Ovary (tissue), 9 donors: ENCODE results near the gene CPZ. TPM values are rescaled to one million over a fixed set of nuclear protein-coding genes. Genes with fewer than 3 reads are reported as not detected.
A peak's percentile ranks its signal among the peaks of the same experiment; 100 is the strongest.

Source experiments
- DNase-seq, 5 donors: peaks; one replicate each; pipeline ENCODE4 v3.0.0-alpha.2; 2019 to 2020
- H3K27ac ChIP-seq, 2 donors: fragments of 200-600 bp; one replicate each; pipeline versions ENCODE4 v1.5.1 to v1.8.0; 2019 to 2022
- H3K27me3 ChIP-seq: fragments of 200-600 bp; one replicate; pipeline ENCODE4 v1.8.0; 2022
- H3K36me3 ChIP-seq: fragments of 200-600 bp; sonication (generic); one replicate; pipeline ENCODE4 v1.5.1; 2019
- H3K4me1 ChIP-seq: one replicate; pipeline ENCODE4 v1.8.1; 2013; ENCODE audit warnings: mild to moderate bottlenecking, moderate library complexity; ENCODE audit not compliant: insufficient read depth
- H3K4me3 ChIP-seq: fragments of 200-600 bp; sonication (generic); one replicate; pipeline ENCODE4 v1.5.1; 2017
- H3K9me3 ChIP-seq, 2 donors: fragments of 200-600 bp in 1 of 2; sonication (generic) in 1 of 2; one replicate each; pipeline versions ENCODE4 v1.5.1 to v1.8.1; 2013 to 2019; ENCODE audit warnings: mild to moderate bottlenecking in 1 of 2, moderate library complexity in 1 of 2
- EP300 ChIP-seq: sonication (generic); formaldehyde crosslinking; IDR thresholded peaks from one replicate; pipeline ENCODE4 v1.6.1; 2017; ENCODE audit warnings: antibody characterized with exemption
- POLR2A ChIP-seq: fragments of 450-650 bp; IDR thresholded peaks from one replicate; pipeline ENCODE4 v1.6.1; 2017; ENCODE audit warnings: antibody characterized with exemption, mild to moderate bottlenecking, moderate library complexity
- WGBS, 3 donors: extraction: QIAGEN DNeasy Blood & Tissue Kit in 1 of 3; methylation state at CpG; one replicate each; pipeline versions ENCODE4 v1.1.5 to v1.1.7; 2013 to 2017; 5-methylcytosine and 5-hydroxymethylcytosine counted together
- intact Hi-C, 4 donors: fragments of 100-400 bp; cut with DNase I; formaldehyde crosslinking; loops; one replicate each; pipeline versions ENCODE4 v1.11.0 to v1.15.1; 2022 to 2023
- polyA plus RNA-seq, 2 donors: library from polyadenylated mRNA; stranded (reverse); fragments of 200-250 nt in 1 of 2; fragments of 350-450 nt in 1 of 2; fragmentation: Illumina TruSeq in 1 of 2; extraction: RNeasy Lipid Tissue Mini Kit (QIAGEN cat#74804) in 1 of 2; gene quantifications; one replicate each; pipeline ENCODE4 v1.2.3, GENCODE V29; 2013 to 2014
- total RNA-seq, 7 donors: library from RNA; depleted of rRNA in 2 of 7; stranded (reverse); fragments of >200 nt in 2 of 7; fragmentation: NEBNext Ultra II Directional in 3 of 7; extraction: Animal tissue kit (Norgen Biotek cat#: 25700) in 3 of 7; gene quantifications; one replicate each; pipeline versions ENCODE4 v1.1.0 to v1.2.4, GENCODE V29; 2016 to 2023
- TF ChIP-seq, protein P1 (sequence below), 3 donors: fragments of 450-650 bp in 2 of 3; fragments of 200-600 bp in 1 of 3; IDR thresholded peaks; one replicate each; pipeline versions ENCODE4 v1.5.1 to v1.8.0; 2016 to 2022; ENCODE audit warnings: antibody characterized with exemption in 3 of 3, mild to moderate bottlenecking in 1 of 3
- donor health status: DM: no; HTN: no; CAD: no; lungs with moderate emphysema.
- donor health status: DM: no; HTN: no; CAD: no.
- donor health status: Bipolar disorder and iron deficiency.
- donor health status: DM: yes; HTN: yes; CAD: no.
- donor health status: DM: no; HTN: no; CAD: no.
- donor health status: DM: yes; HTN: yes; CAD: no.

Gene CPZ
- total and polyA plus RNA-seq, 9 donors, result 51.0 to 212 (median 129) TPM

DNA sequence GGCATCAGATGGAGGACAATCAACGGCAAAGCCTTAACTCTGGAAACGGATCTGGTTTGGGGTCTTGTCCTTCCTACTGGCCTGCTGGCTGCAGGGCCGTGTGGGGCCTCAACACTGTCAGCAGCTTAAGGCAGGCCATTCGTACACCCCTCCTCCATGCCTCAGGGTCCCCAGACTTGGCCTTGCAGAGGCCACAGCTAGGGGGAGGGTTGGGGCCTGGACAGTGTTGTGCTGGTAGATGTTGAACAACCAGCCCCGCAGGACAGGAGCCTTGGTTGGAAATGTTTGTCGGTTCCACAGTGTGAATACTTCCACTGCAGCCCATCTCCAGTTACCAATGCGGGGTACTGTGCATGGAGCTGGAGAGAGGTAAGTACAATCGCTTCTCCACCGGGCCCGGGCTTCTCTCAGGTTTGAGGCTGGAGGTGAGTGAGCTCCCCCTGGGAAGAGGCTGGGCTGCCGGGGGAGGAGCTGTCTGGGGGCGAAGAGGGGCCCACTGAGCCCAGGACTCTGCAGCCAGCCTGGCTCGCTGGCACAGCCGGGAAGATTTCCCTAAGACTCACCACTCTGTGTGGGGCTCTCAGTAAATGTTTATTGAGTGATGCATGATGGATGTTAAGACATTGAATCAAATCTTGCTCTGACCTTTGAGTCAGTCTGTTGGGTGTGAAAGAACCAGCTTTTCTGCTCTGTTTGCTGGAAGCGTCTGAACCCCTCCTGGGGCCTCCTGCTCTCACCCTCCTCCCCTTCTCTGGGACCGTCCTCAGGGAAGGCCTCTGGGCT is 32.1 kb upstream of the CPZ start:
- no peak overlapping the region for H3K4me3 ChIP-seq
- TF ChIP-seq, protein P1, sequence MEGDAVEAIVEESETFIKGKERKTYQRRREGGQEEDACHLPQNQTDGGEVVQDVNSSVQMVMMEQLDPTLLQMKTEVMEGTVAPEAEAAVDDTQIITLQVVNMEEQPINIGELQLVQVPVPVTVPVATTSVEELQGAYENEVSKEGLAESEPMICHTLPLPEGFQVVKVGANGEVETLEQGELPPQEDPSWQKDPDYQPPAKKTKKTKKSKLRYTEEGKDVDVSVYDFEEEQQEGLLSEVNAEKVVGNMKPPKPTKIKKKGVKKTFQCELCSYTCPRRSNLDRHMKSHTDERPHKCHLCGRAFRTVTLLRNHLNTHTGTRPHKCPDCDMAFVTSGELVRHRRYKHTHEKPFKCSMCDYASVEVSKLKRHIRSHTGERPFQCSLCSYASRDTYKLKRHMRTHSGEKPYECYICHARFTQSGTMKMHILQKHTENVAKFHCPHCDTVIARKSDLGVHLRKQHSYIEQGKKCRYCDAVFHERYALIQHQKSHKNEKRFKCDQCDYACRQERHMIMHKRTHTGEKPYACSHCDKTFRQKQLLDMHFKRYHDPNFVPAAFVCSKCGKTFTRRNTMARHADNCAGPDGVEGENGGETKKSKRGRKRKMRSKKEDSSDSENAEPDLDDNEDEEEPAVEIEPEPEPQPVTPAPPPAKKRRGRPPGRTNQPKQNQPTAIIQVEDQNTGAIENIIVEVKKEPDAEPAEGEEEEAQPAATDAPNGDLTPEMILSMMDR (IDR thresholded peaks at IDR 0.05), result no peak
- TF ChIP-seq POLR2A (no peak), EP300 (no peak)
- H3K36me3 ChIP-seq, result no peaks in the 10 kb centered on the region
- no peak overlapping the region for H3K27ac ChIP-seq
- 78 to 88% (median 87%) methylated on average over 15 to 16 of the region's 16 CpGs for WGBS, 3 donors
- DNase-seq, result peak in 1 of 5 donors; percentile 20
- intact Hi-C loops, result loop anchor here in 1 of 4 donors (5.0 kb wide), 1 partner anchor 328 kb away; no protein-coding TSS in a partner anchor
- no peaks in the 10 kb centered on the region for H3K9me3 ChIP-seq
- no peaks in the 10 kb centered on the region for H3K27me3 ChIP-seq
- H3K4me1 ChIP-seq, result no peaks in the 10 kb centered on the region

DNA sequence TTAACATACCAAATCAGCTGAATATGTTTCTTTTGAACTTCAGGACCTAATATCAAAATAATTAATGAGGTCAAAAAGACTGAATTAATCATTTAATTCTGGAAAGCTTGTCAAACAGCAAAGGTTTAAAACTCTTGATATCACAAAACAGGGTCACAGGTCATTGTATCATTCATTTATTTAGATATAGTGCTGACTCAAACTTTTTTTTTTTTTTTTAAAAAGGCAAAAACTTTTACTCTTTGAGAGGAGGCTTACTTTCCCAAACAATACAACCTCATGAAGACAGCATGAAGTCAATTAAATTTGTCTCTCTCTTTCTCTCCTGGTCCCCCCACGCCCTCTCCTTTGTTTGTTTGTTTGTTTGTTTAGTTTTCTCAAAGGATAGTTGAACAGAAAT is 28.0 kb upstream of the CPZ start:
- Histone ChIP-seq H3K36me3 (no peaks in the 10 kb centered on the region), H3K27me3 (no peaks in the 10 kb centered on the region), H3K4me3 (no peak overlapping the region), H3K27ac (no peak overlapping the region), H3K4me1 (peaks cover 2% of the 10 kb centered on the region), H3K9me3 (no peaks in the 10 kb centered on the region)
- TF ChIP-seq, protein P1 (IDR thresholded peaks at IDR 0.05), result no peak
- TF ChIP-seq EP300 (no peak), POLR2A (no peak)
- no peak for DNase-seq
- intact Hi-C loops, result loop anchor here in 1 of 4 donors (5.0 kb wide), 1 partner anchor 332 kb away; no protein-coding TSS in a partner anchor
- WGBS, 3 donors, result 75 to 86% (median 79%) methylated on average over 1 of the region's 1 CpG

DNA sequence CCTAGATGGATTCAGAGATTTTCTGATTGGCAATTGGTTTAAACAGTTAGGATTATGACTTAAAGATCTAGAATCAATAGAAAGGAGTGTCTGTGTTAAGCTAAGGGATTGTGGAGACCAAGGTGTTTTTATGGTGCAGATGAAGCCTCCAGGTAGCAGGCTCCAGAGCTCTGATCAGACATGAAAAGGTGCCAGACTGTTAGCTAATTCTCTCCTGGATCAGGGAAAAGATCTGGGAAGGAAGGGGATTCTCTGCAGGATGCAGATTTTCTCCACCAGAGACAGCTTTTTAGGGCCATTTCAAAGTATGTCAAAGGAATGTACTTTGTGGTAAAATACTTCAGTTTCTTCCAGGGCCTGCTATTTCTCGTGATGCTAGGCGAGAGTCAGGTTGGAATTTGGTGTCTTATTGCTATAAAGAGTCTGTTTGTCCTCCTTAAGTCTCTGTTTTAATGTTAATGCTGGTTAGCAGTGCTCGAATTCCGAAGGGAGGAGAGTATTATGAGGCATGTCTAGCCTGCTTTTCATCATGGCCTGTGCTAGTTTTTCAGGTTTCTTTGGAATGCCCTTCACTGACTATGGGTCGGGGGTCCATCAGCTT is 24.4 kb upstream of the CPZ start:
- Histone ChIP-seq H3K4me1 (peaks cover 2% of the 10 kb centered on the region), H3K9me3 (no peaks in the 10 kb centered on the region), H3K27ac (no peak overlapping the region), H3K36me3 (no peaks in the 10 kb centered on the region), H3K4me3 (no peak overlapping the region), H3K27me3 (no peaks in the 10 kb centered on the region)
- no peak for TF ChIP-seq POLR2A
- no peak for TF ChIP-seq EP300
- DNase-seq, result no peak
- WGBS, 3 donors, result 43 to 57% (median 56%) methylated on average over 5 of the region's 5 CpGs
- intact Hi-C loops, result no loop called here

DNA sequence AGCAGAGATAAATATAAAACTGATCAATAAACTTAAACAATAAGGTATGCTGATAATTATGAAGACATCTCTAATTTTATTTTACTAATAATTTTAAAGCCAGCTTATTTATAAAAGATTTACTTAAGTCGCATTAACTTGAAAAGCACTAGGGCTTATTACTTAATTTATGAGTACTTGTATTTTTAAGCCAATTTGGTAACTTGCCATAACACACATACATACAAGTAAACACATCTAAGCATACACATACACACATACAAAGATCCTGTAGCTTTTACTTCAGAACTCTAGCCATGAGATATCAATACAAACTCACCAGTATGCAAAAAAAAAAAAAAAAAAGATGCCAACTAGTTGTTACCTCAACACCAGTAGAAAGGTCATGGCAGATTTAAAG is 22.4 kb upstream of the CPZ start:
- H3K27me3 ChIP-seq, result no peaks in the 10 kb centered on the region
- peaks cover 5% of the 10 kb centered on the region for H3K4me1 ChIP-seq
- no peaks in the 10 kb centered on the region for H3K9me3 ChIP-seq
- H3K27ac ChIP-seq, result no peak overlapping the region
- no peak overlapping the region for H3K4me3 ChIP-seq
- no peak for TF ChIP-seq POLR2A
- TF ChIP-seq, protein P1 (IDR thresholded peaks at IDR 0.05), result no peak
- WGBS, 3 donors, result 77 to 91% (median 88%) methylated on average over 1 of the region's 1 CpG
- DNase-seq, result no peak
- no peaks in the 10 kb centered on the region for H3K36me3 ChIP-seq
- intact Hi-C loops, result no loop called here
